CD4-positive, alpha-beta T cell treated with Interleukin-2 at 100 ng/mL for 4 hours (primary cell): Measurements from ENCODE around the gene ATXN7L1.
A peak's percentile ranks its signal among the peaks of the same experiment; 100 is the strongest.
"Not testable (repeated sequence)": the region's sequence is repeated elsewhere in the genome, so short reads cannot be mapped to it uniquely, and the experiment has no call there.

ENCODE experiments used
- DNase-seq: peaks from one replicate; pipeline ENCODE4 v3.0.0-alpha.2; 2020; ENCODE audit warnings: low spot score

The ATXN7L1 gene

DNA sequence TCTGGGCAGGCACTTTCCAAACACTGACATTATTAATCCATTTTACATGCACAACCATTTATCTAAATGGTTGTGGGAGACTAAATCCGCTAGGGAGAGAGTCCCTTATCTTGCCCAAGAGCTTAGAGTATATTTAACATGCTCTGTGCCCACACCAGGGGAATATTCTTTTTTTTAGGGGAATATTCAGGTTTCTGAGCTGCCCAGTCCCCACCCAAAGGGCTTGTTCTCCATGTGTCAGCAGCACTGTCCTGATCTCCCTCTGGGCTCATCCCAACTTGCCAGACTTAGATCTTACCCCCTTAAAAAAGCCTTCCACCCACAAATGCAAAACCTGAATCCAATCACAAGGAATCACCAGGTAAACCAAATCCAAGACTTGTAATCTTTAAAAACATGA, 132.1 kb downstream of the ATXN7L1 start:
- DNase-seq: no peak

DNA sequence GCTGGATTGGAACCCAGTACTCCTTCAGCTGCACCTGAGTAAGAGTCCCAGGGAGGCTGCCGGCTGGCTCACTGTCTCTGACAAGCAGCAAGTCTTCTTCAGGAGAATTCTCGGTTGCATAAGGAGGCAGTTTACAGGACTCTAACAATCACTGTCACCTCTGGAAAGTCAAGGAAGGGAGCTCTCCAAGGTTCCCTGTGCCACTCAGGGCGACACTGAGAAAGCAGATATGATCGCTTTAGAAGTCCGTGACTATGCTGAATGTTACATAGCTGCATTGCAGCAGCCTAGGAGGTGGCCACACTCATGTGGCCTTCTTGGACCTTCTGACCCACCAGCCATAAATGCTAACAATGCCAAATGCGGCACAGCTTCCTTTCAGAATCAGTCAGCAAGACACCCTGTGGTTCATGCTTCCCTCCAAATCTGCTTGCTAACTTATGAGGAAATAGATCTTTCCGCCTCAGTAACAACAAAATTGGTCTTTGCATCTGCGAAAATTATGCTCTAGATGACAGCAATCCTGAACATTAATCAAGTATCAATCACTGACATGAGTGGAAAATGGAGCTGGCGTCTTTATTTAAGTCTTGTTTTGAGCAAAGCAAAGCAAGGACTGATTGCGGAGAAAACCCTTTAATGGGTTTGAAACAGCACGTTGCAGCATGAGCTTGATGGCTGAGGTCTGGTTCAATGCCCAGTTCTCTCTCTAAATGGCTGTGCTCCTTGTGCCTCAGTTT, 132.9 kb downstream of the ATXN7L1 start:
- no peak for DNase-seq

DNA sequence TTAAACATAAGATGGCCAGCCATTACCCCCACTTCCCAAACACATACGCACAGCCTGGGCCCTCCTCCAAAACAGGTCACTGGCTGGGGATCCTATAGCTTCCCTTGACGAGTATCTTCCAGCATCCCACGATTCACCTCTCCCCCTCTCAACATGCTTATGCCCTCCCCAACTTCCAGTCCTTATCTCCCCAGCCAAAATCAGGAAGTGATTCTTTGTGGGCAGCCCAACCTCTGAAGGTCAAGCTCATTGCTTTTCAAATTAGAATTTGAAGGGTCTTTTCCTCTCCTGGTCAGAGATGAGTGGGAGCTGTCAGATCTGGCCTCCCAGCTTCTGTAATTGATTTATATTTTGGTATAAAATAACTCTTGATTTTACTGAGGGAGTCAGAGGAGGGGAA, 133.6 kb downstream of the ATXN7L1 start:
- no peak for DNase-seq

DNA sequence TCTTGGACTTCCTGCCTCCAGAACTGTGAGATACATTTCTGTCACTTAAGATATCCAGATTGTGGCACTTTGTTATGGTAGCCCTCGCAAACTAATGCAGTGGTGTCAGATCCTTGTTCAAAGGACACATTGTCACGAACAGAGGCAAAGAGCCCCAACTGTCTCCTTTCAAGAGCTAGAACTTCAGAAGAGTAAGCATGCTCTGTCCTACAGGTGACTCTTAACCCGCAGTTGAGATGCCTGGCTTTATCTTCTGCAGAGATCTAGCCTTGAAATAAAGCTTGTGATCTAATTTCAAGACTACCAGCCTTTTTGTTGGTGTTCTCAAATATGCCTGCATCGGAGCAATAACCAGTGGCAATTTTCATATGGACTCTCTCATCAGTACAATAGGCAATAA, 134.4 kb downstream of the ATXN7L1 start:
- DNase-seq: no peak

DNA sequence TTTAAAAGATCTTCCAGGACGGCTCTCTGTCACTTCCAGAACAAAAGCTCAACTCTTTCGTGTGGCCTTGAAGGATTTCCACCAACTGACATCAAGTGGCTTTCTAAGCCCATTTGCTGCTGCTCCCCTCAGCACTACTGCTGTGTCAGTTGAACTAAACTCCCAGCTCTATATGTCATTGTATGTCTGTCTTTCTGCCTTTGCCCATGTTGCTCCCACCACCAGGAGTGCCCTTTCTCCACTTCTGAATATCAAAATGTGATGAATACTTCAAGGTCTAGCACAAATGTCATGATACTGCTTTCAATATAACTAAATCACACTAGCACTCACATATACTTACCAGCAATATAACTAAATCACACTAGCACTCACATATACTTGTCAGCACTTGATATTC, 138.3 kb downstream of the ATXN7L1 start:
- DNase-seq: no peak

DNA sequence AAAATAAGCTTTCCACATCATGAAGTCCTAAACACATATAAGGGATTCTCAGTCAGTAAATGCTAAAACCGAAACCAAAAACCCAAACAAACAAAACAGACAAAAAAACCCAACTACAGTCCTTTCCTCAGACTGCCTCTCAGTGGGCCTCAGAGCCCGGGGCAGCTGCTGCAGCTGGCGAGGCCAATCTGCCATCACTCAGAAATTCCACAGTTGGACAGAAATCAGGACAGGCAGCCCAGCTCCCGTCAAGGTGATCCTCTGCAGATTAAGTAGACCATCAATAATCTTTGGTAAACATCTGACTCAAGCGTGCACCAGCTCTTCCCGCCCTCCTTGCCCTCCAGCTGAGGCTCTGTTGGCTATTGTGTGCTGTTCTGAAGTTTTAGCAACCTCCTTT, 142.2 kb downstream of the ATXN7L1 start:
- DNase-seq: no peak

DNA sequence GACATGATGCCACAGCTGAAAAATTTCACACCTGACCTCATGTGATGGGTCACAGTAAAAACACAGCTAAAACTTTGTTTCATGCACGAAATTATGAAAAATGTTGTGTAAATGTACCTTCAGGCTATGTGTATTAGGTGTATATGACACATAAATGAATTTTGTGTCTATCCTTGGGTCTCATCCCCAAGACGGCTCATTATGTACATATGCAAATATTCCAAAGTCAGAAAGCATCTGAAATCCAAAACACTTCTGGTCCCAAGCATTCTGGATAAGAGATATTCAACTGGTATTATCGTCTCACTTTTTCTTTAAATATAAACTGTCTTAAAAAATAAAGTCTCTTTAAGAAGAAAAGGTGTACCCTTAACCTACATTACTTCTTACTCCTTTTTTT, 145.4 kb downstream of the ATXN7L1 start:
- no peak for DNase-seq

DNA sequence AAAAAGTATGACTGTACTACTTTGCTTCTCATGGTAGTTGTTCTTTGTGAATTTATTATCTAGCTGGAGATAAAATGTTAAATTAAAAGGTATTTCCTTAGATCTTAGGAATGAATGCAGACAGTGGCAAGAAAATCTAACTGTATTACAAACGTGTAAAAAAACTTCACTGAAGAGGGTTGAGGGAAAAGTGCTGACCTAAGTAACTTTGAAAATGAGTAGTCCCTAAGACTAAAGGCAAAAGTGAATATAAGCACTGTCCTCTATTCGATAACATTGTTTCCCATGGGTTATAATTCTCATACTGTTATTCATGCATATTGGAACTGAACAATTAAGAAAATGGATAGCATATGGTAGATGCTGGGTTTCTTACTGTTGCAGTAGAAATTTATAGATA, 148.4 kb downstream of the ATXN7L1 start:
- DNase-seq: no peak

DNA sequence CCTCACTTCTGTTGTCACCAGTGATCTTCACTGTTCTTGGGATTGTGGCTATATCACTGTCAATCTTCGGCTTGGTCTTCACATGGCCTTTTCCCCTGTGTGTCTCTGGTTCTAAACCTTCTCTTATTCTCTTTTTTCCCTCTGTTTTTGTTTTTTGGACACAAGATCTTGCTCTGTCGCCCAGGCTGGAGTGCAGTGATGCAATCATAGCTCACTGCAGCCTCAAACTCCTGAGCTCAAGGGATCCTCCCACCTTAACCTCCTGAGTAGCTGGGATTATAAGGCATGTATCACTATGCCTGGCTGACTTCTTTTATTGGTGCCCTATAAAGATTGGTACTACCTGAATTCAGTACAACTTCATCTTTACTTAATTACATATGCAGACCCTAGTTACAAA, 151.7 kb downstream of the ATXN7L1 start:
- no peak for DNase-seq

DNA sequence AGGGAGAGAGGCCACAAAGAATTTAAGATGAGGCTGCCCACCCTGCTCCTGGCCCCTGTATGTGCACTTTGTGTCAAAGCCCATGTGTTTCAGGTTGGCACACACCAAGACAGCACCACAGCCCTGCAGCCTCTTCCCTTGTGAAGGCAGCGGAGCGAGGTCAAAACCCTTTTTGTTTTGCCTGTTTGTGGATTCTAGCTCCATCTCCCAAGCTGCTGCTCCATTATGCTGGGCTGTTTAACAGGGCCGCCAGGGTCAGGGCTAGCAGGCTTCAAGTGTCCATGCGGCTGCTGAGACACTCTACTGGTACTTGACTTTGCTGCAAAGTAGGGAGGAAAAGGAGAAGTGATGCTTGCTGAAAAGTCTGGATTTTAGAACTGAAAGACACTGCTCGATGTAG, 152.8 kb downstream of the ATXN7L1 start:
- no peak for DNase-seq

DNA sequence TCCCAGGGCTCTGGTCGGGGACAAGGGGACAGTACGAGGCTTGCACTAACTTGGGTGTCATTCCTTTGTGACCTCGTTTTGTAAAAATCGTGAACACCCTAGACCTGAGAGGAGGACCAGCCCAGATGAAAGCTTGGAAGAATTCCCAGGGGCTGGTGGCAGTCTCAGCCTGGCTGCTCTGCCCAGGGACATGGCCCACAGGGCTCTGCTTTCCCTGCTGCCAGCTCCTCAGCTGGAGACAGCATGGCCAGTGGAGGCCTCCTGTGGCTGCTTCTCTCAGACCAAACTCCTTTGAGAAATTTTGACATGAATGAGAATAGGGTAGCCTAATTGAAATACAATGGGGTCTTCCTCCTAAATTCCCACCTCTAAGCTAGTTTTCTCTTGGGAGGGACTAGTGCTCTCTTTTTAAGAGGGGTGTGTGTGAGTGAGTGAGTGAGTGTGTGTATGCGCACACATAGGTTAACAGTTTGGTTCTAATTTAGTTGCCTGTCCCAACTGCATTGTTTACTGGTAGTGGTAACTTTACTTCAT, 154.8 kb downstream of the ATXN7L1 start:
- no peak for DNase-seq

DNA sequence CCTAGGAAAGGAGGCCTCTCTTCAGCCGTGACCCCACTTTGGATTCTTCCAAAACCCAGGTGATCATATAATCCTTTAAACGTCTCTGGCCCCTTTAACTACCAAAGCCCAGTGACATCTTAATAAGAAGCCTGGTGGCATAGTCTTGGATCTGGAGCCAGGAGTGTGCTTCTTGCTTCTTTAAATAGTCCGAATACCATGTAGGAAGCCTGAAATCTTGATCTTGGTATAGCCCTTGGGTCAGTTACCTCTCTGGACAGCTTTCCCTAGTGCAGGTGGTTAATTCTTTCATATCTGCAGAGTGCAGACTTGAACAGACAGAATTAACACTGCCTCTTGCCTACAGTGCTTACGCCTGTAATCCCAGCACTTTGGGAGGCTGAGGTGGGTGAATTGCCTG, 156.5 kb downstream of the ATXN7L1 start:
- DNase-seq: no peak

DNA sequence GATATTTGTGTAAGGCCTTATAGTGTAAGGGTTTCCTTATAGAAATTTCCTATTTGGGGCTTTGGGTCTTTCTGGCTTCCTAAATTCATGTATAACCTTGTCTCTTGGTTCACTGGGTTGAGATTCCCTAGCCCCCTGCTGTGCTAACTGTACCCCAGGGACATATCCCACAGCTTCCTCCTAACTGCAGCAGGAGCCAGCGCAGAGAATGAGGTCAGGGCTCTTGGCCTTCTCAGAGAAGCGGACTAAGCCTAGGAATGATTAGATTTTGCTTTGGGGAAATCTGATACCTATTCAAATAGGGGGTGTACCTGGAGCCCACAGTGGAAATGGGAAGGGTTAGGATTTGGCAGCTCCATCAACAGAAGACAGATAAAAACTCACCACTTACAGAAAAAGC, 157.0 kb downstream of the ATXN7L1 start:
- DNase-seq: no peak

DNA sequence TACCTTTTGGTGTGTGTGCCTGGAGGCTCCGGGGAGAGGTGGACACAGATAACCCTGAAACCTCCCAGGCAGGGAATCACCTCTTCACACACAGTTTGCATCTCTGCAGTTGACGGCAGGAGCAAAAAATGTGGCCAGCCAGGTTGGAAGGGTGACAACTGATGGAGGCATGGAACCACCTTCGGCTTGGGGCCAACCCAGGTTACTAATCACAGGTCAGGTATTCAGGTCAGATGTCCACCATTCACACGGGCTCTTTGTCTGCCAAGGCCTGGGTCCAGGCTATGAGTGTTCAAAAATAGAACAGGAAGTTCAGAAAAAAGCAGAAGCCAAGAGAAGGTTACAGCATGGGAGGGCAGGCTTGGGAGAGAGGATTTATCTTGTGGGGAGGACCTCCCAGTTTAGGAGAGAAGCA, 157.9 kb downstream of the ATXN7L1 start:
- DNase-seq: no peak

DNA sequence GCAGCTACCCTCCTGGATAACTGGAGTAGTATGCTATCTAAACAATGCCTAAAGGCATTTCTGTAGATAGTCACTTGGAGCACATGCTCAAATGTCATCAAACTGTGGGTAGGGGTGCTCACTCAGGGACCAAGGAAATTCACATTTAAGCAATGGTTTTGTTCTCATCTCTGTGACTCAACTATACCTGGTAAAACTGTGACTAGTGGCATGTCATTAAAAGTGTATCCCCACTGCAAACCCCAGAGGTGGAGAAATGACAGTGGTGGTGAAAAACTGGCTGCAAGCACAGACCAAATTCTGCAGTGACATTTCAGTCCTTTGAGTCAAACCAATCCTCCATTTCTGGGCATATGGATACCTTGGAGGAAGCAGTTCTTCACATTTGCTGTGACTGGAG, 160.9 kb downstream of the ATXN7L1 start:
- no peak for DNase-seq

DNA sequence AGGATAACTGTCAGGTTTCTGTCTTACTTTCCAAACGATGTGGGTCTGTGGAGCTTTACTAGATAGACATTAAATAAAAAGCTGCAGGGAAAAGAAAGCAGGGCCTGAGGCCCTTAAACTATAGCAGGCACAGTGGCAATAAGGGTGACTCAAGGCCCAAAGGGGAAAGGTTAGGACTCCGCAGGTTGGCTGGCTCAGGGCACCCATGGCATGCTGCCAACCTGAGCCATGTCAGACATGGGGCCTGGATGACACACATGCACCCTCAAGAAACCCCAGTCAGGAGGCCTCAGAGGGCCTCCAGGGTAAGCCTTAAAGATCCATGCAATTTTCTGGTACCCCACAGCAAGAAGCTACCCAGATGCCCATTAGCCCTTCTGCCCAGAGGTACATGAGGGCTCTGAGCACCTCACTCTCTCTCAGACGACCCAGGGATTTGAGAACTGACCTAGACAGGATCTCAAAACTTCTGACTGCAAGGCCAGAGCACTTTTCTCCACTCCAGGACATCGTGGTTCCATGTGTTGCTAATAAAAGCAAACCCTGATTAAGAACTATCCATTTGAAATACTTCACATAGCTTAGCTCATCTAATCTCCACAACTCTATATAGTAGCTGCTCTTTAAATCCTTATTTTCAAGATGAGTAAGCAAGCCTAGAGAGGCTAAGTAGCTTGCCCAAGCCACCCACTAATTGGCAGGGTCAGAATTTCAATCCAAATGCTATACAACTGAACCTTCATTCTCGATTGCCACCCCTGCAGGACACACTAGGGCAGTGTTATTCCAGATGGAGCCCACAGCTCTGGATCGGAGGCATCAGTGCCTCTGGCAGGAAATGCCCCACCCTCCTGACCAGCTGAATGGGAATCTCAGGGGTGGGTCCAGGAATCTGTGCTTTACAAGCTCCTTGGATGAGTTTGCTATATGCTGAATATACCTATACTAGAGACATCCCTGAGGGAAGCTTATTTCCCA, 162.6 kb downstream of the ATXN7L1 start:
- DNase-seq: no peak

DNA sequence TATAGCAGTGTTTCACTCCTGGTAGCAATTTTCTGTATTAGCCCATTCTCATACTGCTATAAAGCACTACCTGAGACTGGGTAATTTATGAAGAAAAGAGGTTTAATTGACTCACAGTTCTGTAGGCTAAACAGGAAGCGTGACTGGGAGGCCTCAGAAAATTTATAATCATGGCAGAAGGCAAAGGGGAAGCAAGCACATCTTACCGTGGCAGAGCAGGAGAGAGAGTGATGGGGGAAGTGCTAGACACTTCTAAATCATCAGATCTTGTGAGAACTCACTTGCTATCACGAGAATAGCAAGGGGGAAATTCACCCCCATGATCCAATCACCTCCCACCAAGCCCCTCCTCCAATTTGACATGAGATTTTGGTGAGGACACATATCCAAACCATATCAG, 163.5 kb downstream of the ATXN7L1 start:
- no peak for DNase-seq

DNA sequence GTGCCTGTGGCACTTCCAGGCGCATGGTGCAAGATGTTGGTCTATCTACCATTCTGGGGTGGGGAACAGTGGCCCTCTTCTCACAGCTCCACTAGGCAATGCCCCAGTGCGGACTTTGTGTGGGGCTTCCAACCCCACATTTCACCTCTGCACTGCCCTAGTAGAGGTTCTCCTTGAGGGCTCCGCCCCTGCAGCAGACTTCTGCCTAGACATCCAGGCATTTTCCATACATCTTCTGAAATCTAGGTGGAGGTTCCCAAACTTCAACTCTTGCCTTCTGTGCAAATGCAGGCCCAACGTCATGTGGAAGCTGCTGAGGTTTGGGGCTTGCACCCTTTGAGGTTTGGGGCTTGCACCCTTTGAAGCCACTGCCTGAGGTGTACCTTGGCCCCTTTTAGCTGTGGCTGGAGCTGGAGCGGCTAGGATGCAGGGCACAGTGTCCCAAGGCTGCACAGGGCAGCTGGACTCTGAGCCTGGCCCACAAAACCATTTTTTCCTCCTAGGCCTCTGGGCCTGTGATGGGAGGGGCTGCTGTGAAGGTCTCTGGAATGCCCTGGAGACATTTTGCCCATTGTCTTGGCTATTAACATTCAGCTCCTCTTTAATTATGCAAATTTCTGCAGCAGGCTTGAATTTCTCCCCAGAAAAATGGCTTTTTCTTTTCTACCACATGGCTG, 164.5 kb downstream of the ATXN7L1 start:
- DNase-seq: no peak

DNA sequence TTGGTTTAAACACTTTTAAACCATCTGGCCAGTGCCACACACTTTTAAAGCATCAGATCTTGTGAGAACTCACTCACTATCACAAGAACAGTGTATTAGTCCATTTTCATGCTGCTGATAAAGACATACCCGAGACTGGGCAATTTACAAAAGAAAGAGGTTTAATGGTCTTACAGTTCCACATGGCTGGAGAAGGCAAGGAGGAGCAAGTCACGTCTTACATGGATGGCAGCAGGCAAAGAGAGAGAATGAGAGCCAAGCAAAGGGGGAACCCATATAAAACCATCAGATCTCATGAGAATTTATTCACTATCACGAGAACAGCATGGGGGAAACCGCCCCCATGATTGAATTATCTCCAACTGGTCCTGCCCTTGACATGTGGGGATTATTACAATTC, 165.7 kb downstream of the ATXN7L1 start:
- not testable (repeated sequence) for DNase-seq

DNA sequence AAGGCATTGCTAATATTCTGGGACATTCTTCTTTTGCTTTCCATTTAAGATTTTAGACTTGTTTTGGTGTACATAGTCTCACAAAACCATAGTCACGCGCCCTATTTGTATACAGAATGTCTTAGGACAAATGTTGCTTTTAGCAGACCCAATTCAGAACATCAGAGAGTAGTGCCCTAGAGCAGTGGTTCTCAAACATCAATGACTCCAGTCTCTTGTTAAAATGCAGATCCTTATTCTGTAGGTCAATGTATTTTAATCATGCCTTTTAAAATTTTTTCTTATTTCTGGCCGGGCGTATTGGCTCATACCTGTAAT, 167.7 kb downstream of the ATXN7L1 start:
- DNase-seq: no peak

DNA sequence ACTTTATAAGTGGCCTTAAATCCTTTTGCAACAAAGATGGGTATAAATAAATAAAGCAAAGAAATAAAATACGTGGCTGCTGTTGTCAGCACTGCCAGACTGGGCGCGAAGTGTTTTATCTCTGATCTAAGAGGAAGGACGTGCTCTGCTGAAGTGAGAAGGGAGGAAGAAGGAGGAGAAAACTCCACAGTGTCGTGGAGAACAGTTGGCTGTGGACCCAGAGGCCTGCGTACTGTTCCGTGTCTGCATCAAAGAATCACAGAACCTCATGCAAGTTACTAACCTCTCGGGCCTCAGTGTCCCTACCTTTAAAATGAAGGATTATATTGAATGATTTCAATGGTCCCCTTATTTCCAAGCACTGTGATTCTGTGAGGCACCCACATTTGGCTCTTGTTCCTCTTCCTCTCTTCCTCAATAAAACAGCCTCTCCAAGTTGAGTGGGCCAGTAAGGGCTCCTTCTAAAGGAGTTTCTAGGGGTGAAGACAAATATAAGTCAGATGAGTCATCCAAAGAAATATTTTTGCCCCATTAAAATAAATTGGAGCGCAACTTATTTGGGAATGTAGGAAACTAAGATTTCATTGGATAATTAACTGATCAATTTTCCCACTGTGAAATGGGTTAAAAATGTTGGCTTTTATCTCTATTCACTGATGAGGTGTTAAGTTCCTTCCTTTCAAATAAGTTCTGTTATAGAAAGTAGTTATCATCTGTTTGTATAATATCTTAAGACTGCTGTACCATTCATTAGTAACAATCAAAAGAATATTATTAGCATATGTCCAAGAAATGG, 168.2 kb downstream of the ATXN7L1 start:
- peak; percentile 7 for DNase-seq

DNA sequence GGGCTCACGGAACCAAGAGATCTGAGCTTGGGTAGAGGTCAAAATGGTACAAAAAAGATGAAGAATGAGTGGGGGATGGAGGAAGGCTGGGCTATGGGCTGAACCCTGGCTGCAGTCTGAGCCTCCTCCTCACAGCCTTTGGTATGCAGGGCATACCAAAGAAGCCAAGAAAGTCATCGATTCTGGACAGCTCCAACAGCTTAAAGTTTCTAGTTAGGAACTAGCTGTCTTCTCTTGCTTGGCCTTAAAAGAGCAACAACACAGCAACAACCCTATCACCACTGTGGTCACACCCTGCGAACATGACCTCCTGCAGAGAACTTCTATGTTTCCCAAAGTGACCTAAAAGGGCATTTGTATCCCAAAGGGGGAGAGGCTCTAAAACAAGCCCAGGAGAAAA, 169.0 kb downstream of the ATXN7L1 start:
- DNase-seq: no peak
